Ovary (tissue), 3 donors: Measurements from ENCODE around the gene OR3A2.
"Not testable (repeated sequence)": the region's sequence is repeated elsewhere in the genome, so short reads cannot be mapped to it uniquely, and the experiment has no call there.

Experiments
- CTCF ChIP-seq, 3 donors: fragments of 450-650 bp in 2 of 3; fragments of 200-600 bp in 1 of 3; IDR thresholded peaks; one replicate each; pipeline versions ENCODE4 v1.5.1 to v1.8.0; 2016 to 2022; ENCODE audit warnings: antibody characterized with exemption in 3 of 3, mild to moderate bottlenecking in 1 of 3
- EP300 ChIP-seq: sonication (generic); formaldehyde crosslinking; IDR thresholded peaks from one replicate; pipeline ENCODE4 v1.6.1; 2017; ENCODE audit warnings: antibody characterized with exemption
- donor health status: DM: no; HTN: no; CAD: no.

DNA sequence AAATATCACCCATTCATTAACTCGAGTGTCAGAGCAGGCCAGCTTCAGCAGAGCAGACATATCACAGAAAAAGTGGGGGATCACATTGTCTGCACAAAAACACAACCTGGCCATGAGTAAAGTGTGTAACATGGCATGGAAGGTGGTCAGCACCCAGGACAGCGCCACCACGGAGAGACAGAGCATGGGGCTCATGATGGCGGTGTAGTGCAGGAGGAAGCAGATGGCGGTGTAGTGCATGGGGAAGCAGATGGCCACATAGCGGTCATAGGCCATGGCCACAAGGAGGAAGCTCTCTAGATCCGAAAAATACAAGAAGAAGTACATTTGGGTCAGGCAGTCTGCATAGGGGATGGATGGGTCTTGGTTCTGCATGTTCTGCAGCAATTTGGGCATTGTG, 47.1 kb upstream of the OR3A2 start:
- TF ChIP-seq CTCF (IDR thresholded peaks at IDR 0.05); EP300: not testable (repeated sequence)
